A673 (cell line): ENCODE data around the gene RRAGB. TPM values are rescaled to one million over a fixed set of nuclear protein-coding genes. Genes with fewer than 3 reads are reported as not detected.

Experiments
- BruUV-seq: library from RNA; stranded (reverse); fragments of 400-500 nt; replicated peaks from 2 replicates; lab custom pipeline; 2021; lab: Mats Ljungman, UMichigan
- CTCF ChIA-PET: fragments of 300-600 bp; sonication (Branson Sonifier 250); formaldehyde crosslinking; loops from one replicate; lab custom pipeline; 2022; ENCODE audit warnings: antibody characterized with exemption; lab: Charles Lee
- POLR2A ChIA-PET: fragments of 300-600 bp; sonication (Branson Sonifier 250); formaldehyde crosslinking; loops from one replicate; lab custom pipeline; 2022; ENCODE audit warnings: antibody characterized with exemption; ENCODE audit not compliant: low non-redundant PET; lab: Charles Lee
- DNase-seq: peaks from one replicate; pipeline ENCODE4 v3.0.0-alpha.2; 2015; ENCODE audit warnings: low spot score
- H3K27ac ChIP-seq: fragments of 200-600 bp; sonication (generic); 2 replicates; pipeline ENCODE4 v1.5.1; 2016; ENCODE audit warnings: mixed run types, low read depth, mild to moderate bottlenecking, mixed read lengths, antibody characterized with exemption, low read length; ENCODE audit not compliant: poor library complexity, severe bottlenecking
- H3K27me3 ChIP-seq: fragments of 200-600 bp; sonication (generic); replicated peaks from 2 replicates; pipeline ENCODE4 v1.6.1; 2017; ENCODE audit warnings: mixed run types, low read depth, mild to moderate bottlenecking, mixed read lengths, antibody characterized with exemption, low read length; ENCODE audit not compliant: insufficient read depth, poor library complexity
- H3K36me3 ChIP-seq: fragments of 200-600 bp; sonication (generic); 2 replicates; pipeline ENCODE4 v1.6.1; 2016; ENCODE audit warnings: mixed run types, mild to moderate bottlenecking, mixed read lengths, antibody characterized with exemption, low read length; ENCODE audit not compliant: insufficient read depth, poor library complexity, severe bottlenecking
- H3K4me1 ChIP-seq: fragments of 200-600 bp; sonication (generic); 2 replicates; pipeline ENCODE4 v1.6.1; 2017; ENCODE audit warnings: mixed run types, mild to moderate bottlenecking, mixed read lengths, antibody characterized with exemption, low read length; ENCODE audit not compliant: insufficient read depth, poor library complexity, severe bottlenecking
- H3K4me3 ChIP-seq: fragments of 200-600 bp; sonication (generic); 2 replicates; pipeline ENCODE4 v1.5.1; 2016; ENCODE audit warnings: low read depth, mixed run types, mild to moderate bottlenecking, mixed read lengths, low read length; ENCODE audit not compliant: poor library complexity, severe bottlenecking
- H3K9me3 ChIP-seq: fragments of 200-600 bp; sonication (generic); 2 replicates; pipeline ENCODE4 v1.6.1; 2016; ENCODE audit warnings: mixed run types, low read depth, mild to moderate bottlenecking, mixed read lengths, antibody characterized with exemption, low read length; ENCODE audit not compliant: poor library complexity, severe bottlenecking
- EZH2 ChIP-seq: fragments of 200-600 bp; sonication (generic); IDR thresholded peaks from 2 replicates; pipeline ENCODE4 v1.6.1; 2017; ENCODE audit warnings: borderline replicate concordance, low read depth, mild to moderate bottlenecking, mixed read lengths, antibody characterized with exemption, low read length; ENCODE audit not compliant: poor library complexity, severe bottlenecking
- intact Hi-C: fragments of 100-400 bp; cut with micrococcal nuclease; formaldehyde crosslinking; loops from one replicate; pipeline ENCODE4 v1.10.0; 2022; ENCODE audit not compliant: unreplicated experiment
- total RNA-seq: library from RNA; stranded (reverse); gene quantifications from 2 replicates; pipeline ENCODE4 v1.2.3, GENCODE V29; 2021
- TF ChIP-seq, protein P1 (sequence below): fragments of 300-800, 200-600 bp; sonication (generic); conservative IDR thresholded peaks from 2 replicates; pipeline ENCODE4 v1.5.1; 2017; ENCODE audit warnings: low read depth, mild to moderate bottlenecking, antibody characterized with exemption, low read length, moderate library complexity, mixed read lengths

The RRAGB gene
- total RNA-seq, 1 experiment from 2014 or later, result 15.7 TPM

DNA sequence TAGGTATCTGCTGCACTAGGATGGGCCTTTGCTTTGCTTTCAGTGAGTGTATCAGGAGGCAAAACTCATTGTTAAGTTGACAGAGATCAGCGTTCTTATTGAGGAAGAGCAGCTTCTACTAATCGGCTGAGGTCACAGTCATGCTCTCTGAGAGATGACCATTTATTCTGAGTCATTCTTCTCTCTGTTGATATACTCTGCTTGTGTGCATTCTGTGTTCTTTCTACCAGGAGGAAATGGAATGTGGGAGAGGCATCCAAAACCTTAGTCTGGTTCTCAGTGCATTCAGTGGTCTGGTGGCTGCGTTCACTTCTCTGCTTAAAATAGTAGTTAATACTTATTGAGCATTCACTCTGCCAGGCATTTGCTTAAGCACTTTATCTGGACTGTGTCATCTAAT, 66.2 kb downstream of the RRAGB start:
- no peaks in the 10 kb centered on the region for H3K9me3 ChIP-seq
- H3K27ac ChIP-seq, result no peak overlapping the region
- intact Hi-C loops, result no loop called here
- no peaks in the 10 kb centered on the region for H3K27me3 ChIP-seq
- no peak overlapping the region for H3K4me3 ChIP-seq
- no peaks in the 10 kb centered on the region for H3K36me3 ChIP-seq
- POLR2A ChIA-PET, result no interaction called here
- CTCF ChIA-PET, result no interaction called here
- no peak for DNase-seq
- no TSS peak for BruUV-seq
- TF ChIP-seq, protein P1, sequence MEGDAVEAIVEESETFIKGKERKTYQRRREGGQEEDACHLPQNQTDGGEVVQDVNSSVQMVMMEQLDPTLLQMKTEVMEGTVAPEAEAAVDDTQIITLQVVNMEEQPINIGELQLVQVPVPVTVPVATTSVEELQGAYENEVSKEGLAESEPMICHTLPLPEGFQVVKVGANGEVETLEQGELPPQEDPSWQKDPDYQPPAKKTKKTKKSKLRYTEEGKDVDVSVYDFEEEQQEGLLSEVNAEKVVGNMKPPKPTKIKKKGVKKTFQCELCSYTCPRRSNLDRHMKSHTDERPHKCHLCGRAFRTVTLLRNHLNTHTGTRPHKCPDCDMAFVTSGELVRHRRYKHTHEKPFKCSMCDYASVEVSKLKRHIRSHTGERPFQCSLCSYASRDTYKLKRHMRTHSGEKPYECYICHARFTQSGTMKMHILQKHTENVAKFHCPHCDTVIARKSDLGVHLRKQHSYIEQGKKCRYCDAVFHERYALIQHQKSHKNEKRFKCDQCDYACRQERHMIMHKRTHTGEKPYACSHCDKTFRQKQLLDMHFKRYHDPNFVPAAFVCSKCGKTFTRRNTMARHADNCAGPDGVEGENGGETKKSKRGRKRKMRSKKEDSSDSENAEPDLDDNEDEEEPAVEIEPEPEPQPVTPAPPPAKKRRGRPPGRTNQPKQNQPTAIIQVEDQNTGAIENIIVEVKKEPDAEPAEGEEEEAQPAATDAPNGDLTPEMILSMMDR, result no peak
- TF ChIP-seq EZH2, result no peak
- H3K4me1 ChIP-seq, result no peaks in the 10 kb centered on the region

DNA sequence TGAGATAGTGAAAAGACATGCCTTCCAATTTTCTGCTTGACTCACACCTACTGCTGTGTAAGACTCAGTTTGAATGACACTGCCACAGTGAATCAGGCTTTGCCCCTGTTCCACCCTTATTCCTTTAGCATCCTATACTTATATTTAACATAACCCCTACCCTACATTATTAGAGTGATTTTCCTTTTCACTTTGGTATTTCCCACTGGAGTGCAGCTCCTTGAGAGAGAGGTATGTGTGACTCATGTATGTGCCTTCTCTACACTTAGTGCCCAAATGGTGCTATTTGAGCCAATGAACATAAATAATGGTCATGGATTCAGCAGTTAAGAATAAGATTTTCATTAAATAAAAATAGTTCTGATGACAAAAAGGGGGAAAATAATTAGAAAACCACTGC, 69.5 kb downstream of the RRAGB start:
- POLR2A ChIA-PET, result no interaction called here
- no peak for TF ChIP-seq EZH2
- TF ChIP-seq, protein P1, result no peak
- no peaks in the 10 kb centered on the region for H3K27me3 ChIP-seq
- CTCF ChIA-PET, result no interaction called here
- H3K27ac ChIP-seq, result no peak overlapping the region
- no peak for DNase-seq
- intact Hi-C loops, result no loop called here
- BruUV-seq, result no TSS peak
- no peaks in the 10 kb centered on the region for H3K9me3 ChIP-seq
- no peaks in the 10 kb centered on the region for H3K36me3 ChIP-seq
- no peaks in the 10 kb centered on the region for H3K4me1 ChIP-seq
- H3K4me3 ChIP-seq, result no peak overlapping the region

DNA sequence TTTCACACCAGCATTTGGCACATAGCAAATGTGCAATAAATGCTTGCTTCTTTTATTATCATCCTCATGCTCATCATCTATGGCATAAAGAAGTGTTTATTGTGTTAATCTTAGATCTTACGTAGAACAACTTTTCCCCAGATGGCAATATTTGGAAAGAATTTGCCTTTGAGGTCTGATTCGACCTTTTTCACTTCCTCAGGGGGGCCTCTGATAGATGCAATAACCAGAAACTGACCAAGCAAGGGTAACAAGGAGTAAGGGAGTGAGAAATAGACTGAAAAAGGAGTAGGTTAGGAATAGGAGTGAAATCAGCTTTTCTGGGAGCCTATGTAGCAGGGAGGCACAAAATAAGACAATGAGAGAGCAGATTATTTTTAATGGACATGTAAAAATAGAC, 70.2 kb downstream of the RRAGB start:
- intact Hi-C loops, result no loop called here
- Histone ChIP-seq H3K27ac (no peak overlapping the region), H3K9me3 (no peaks in the 10 kb centered on the region), H3K4me3 (no peak overlapping the region), H3K36me3 (no peaks in the 10 kb centered on the region), H3K27me3 (no peaks in the 10 kb centered on the region), H3K4me1 (no peaks in the 10 kb centered on the region)
- DNase-seq, result no peak
- CTCF ChIA-PET, result no interaction called here
- BruUV-seq, result no TSS peak
- TF ChIP-seq, protein P1, result no peak
- TF ChIP-seq EZH2, result no peak
- POLR2A ChIA-PET, result no interaction called here
